Activated naive CD8-positive, alpha-beta T cell treated with anti-CD3 and anti-CD28 coated beads, Interleukin-2, amount 10 ng/mL, durations not matched to agents 7 days and 5 days (primary cell): ENCODE measurements around the gene ADI1. TPM values are rescaled to one million over a fixed set of nuclear protein-coding genes. Genes with fewer than 3 reads are reported as not detected.
A peak's percentile ranks its signal among the peaks of the same experiment; 100 is the strongest.

ENCODE experiments used
- ATAC-seq: fragments of 150-1000 bp; cut with Tn5 transposase; one replicate; pipeline ENCODE4 v1.10.0; 2021; ENCODE audit warnings: low read depth, moderate library complexity
- POLR2A ChIA-PET: fragments of 350-600 bp; sonication (Branson Sonifier 250); formaldehyde crosslinking; loops from one replicate; lab custom pipeline; 2021; ENCODE audit warnings: antibody characterized with exemption; lab: Charles Lee
- DNase-seq: peaks from one replicate; pipeline ENCODE4 v3.0.0; 2021
- H3K27ac Mint-ChIP-seq: one replicate; pipeline ENCODE4 v1.8.0; 2022; ENCODE audit warnings: mild to moderate bottlenecking, mixed read lengths
- H3K27me3 Mint-ChIP-seq: one replicate; pipeline ENCODE4 v1.8.0; 2022; ENCODE audit warnings: mild to moderate bottlenecking, moderate library complexity, mixed read lengths
- H3K36me3 Mint-ChIP-seq: one replicate; pipeline ENCODE4 v1.8.0; 2021; ENCODE audit warnings: mild to moderate bottlenecking, mixed read lengths
- H3K4me1 Mint-ChIP-seq: one replicate; pipeline ENCODE4 v1.8.0; 2021; ENCODE audit warnings: mixed read lengths
- H3K4me3 Mint-ChIP-seq: one replicate; pipeline ENCODE4 v1.8.0; 2022; ENCODE audit warnings: mild to moderate bottlenecking, moderate library complexity, mixed read lengths
- H3K9me3 Mint-ChIP-seq: one replicate; pipeline ENCODE4 v1.8.0; 2021; ENCODE audit warnings: mixed read lengths
- total RNA-seq, 2 experiments: library from RNA; stranded (reverse); gene quantifications; one replicate each; pipeline ENCODE4 v1.2.3, GENCODE V29; 2021

ADI1 gene
- total RNA-seq, 2 experiments from 2014 or later = 16.6 to 19.5 TPM

DNA sequence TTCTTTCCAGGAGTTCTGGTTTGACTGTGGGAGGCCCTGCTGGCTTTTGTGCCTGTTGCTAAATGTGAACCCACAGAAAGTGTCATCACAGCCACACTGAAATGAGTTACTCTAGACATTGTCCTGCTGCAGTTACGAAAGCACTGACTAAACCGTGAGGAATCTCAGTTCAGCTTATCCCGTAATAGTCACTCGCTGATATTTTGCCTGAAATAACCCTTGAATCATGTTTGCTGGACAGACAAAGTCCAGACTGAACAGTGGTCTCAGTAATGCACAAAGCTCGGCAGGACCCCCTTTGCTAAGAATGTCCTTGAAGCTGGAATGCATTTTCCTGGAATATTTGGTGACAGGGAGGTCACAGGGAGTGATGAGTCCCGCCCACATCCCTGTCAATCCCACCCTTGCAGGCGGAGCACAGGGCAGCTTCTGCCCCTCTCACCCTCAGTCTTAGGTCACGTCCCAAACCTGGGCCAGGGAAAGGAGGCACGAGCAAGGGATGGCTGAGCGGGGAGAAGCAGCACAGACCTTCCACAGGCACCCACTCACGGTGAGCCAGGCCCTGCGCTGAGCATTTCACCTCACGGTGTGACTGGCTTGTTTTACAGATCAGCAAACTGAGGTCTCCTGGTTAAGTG is 53.4 kb downstream of the ADI1 start:
- no peak for DNase-seq
- Mint-ChIP-seq H3K4me1 (peaks cover 7% of the 10 kb centered on the region), H3K4me3 (no peak overlapping the region), H3K9me3 (no peaks in the 10 kb centered on the region), H3K27ac (no peak overlapping the region), H3K27me3 (no peaks in the 10 kb centered on the region), H3K36me3 (peaks cover 10% of the 10 kb centered on the region)
- no peak for ATAC-seq
- POLR2A ChIA-PET = no interaction called here

DNA sequence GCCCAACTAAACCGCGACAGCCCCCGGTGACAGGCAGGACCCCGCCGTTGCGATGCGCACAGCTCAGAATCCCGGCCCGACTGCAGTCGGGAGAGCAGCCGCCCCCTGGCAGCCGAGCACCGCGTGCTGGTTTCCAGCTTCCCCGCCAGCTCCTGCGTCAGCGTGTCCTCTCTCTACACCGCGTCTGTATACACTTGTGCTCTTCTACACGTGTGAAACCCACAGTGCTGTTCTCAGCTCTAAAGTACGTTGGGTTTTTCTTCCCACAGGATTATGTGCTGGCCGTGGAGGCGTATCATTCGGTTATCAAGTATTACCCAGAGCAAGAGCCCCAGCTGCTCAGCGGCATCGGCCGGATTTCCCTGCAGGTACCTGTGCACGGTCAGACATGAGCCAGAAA is 54.0 kb downstream of the ADI1 start:
- no peak overlapping the region for H3K4me3 Mint-ChIP-seq
- peaks cover 7% of the 10 kb centered on the region for H3K4me1 Mint-ChIP-seq
- no peak for ATAC-seq
- H3K9me3 Mint-ChIP-seq = no peaks in the 10 kb centered on the region
- no peak overlapping the region for H3K27ac Mint-ChIP-seq
- peaks cover 10% of the 10 kb centered on the region for H3K36me3 Mint-ChIP-seq
- POLR2A ChIA-PET = no interaction called here
- H3K27me3 Mint-ChIP-seq = no peaks in the 10 kb centered on the region
- no peak for DNase-seq

GRCh38 chr2:3464401-3465005 is 54.8 kb downstream of the ADI1 start:
- POLR2A ChIA-PET = no interaction called here
- no peaks in the 10 kb centered on the region for H3K9me3 Mint-ChIP-seq
- DNase-seq (no peak), ATAC-seq (no peak)
- no peaks in the 10 kb centered on the region for H3K27me3 Mint-ChIP-seq
- peaks cover 10% of the 10 kb centered on the region for H3K36me3 Mint-ChIP-seq
- H3K27ac Mint-ChIP-seq = no peak overlapping the region
- no peak overlapping the region for H3K4me3 Mint-ChIP-seq
- peaks cover 7% of the 10 kb centered on the region for H3K4me1 Mint-ChIP-seq

GRCh38 chr2:3463944-3464343 is 55.4 kb downstream of the ADI1 start:
- Mint-ChIP-seq H3K27ac (no peak overlapping the region), H3K36me3 (peaks cover 10% of the 10 kb centered on the region), H3K9me3 (no peaks in the 10 kb centered on the region), H3K4me1 (peaks cover 7% of the 10 kb centered on the region), H3K27me3 (no peaks in the 10 kb centered on the region), H3K4me3 (no peak overlapping the region)
- ATAC-seq (no peak), DNase-seq (no peak)
- POLR2A ChIA-PET = no interaction called here

DNA sequence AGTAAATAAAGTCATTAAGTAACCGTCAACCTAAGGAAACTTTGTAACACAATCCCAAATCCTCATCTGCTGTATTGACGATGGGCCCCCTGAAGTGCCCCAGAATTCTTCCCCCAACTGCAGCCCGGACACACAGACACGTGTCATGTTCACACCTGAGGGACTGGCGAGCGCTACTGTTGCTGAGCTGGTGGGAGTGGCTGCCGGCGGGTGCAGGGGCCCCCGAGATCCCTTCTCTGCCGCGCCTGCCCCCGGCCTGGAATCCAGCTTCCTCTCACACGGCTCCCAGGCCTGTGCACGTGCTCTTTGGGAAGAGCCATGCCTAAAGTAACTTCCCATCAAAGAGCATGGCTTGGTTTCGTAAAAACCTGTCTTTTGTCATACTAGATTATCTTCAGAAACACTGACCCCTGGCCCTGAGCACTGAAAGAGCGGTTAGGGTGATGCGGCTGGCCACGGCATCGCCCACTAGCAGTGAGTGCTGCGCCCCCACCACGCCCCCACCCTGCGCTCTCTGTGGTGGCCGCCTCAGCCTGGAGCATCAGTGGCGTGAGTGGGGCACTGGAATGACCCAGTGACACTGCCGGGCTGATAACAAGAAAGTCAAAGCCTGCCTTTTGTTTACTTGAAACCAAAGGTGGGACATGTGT is 56.0 kb downstream of the ADI1 start:
- H3K9me3 Mint-ChIP-seq = no peaks in the 10 kb centered on the region
- POLR2A ChIA-PET = no interaction called here
- peaks cover 9% of the 10 kb centered on the region for H3K36me3 Mint-ChIP-seq
- DNase-seq = no peak
- no peak overlapping the region for H3K4me3 Mint-ChIP-seq
- H3K27me3 Mint-ChIP-seq = no peaks in the 10 kb centered on the region
- no peak for ATAC-seq
- H3K4me1 Mint-ChIP-seq = peaks cover 7% of the 10 kb centered on the region
- no peak overlapping the region for H3K27ac Mint-ChIP-seq

GRCh38 chr2:3462493-3463104 is 56.7 kb downstream of the ADI1 start:
- Mint-ChIP-seq H3K27me3 (no peaks in the 10 kb centered on the region), H3K36me3 (peaks cover 7% of the 10 kb centered on the region), H3K4me3 (no peak overlapping the region), H3K27ac (no peak overlapping the region), H3K4me1 (peaks cover 7% of the 10 kb centered on the region), H3K9me3 (no peaks in the 10 kb centered on the region)
- DNase-seq (no peak), ATAC-seq (no peak)
- POLR2A ChIA-PET = no interaction called here

- POLR2A ChIA-PET = no interaction called here
- Mint-ChIP-seq H3K27ac (peak overlapping the region; percentile 78), H3K27me3 (no peaks in the 10 kb centered on the region), H3K36me3 (peaks cover 8% of the 10 kb centered on the region), H3K4me3 (no peak overlapping the region), H3K9me3 (no peaks in the 10 kb centered on the region), H3K4me1 (peaks cover 7% of the 10 kb centered on the region)
- DNase-seq = no peak
- peak; percentile 56 for ATAC-seq
Observed at GRCh38 chr2:3461801-3462492, 57.4 kb downstream of the ADI1 start.

GRCh38 chr2:3460831-3461800 is 58.2 kb downstream of the ADI1 start:
- peaks cover 11% of the 10 kb centered on the region for H3K36me3 Mint-ChIP-seq
- ATAC-seq (no peak), DNase-seq (no peak)
- H3K4me1 Mint-ChIP-seq = peaks cover 7% of the 10 kb centered on the region
- POLR2A ChIA-PET = no interaction called here
- H3K27me3 Mint-ChIP-seq = no peaks in the 10 kb centered on the region
- no peaks in the 10 kb centered on the region for H3K9me3 Mint-ChIP-seq
- H3K4me3 Mint-ChIP-seq = no peak overlapping the region
- H3K27ac Mint-ChIP-seq = peak overlapping the region; percentile 9

DNA sequence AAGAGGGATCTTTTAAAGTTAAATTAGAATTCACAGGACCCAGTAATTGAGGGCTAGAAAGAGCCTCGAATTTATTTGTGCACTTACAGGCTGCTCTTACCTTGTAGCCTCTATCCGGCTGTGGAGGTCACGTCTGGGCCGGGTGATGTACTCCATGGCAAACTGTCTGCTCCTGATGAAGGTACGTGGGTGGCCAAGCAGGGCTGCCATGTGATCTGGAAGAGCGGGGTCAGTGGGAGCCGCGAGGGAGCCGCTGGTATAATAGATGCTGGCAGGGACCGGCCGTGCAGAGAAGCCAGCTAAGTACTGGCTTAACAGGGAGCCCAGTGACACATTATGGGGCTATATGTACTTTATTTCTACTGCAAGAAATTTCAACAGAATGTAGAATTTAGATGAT is 59.2 kb downstream of the ADI1 start:
- H3K4me3 Mint-ChIP-seq = no peak overlapping the region
- peaks cover 7% of the 10 kb centered on the region for H3K4me1 Mint-ChIP-seq
- POLR2A ChIA-PET = no interaction called here
- ATAC-seq (no peak), DNase-seq (no peak)
- H3K27ac Mint-ChIP-seq = no peak overlapping the region
- H3K27me3 Mint-ChIP-seq = no peaks in the 10 kb centered on the region
- H3K9me3 Mint-ChIP-seq = no peaks in the 10 kb centered on the region
- H3K36me3 Mint-ChIP-seq = peaks cover 14% of the 10 kb centered on the region

DNA sequence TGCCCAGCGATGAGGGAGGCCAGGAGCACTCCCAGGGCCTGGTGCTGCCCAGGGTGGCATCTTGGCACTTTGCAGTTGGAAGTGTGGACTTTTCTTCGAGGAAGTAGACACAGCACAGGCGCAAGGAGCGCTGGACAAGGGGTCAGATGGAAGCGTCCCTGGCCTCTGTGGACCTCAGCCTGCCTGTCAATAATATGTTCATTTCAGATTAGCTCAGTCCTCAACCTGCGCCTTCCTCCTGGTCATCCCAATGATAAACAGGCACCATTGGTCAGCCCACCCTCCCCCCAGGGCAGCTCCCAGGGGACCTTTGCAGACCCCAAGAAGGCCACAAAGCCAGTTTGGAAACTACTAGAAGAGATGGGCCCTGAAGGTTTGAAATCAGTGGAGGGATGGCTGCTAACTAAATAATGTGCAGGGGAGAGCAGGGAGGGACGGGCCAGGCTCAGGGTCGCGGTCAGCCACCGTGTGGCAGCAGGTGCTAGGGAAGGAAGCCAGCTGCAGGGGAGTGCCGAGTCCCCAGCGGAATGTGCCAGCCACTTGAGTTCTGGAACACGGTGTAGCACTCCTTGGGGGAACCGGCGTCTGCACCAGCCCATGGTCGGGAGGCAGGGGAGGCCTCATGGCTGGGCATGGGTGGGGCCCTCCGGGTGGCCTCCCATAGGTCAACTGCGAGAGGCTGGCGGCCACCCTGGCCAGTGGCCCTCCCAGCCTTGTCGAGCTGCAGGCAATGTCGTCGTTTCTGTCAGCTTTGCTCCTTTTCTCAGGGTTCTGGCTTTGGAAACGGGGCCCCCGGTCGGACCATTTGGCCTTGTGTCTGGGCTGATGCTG is 59.9 kb downstream of the ADI1 start:
- ATAC-seq = no peak
- DNase-seq = no peak
- no peak overlapping the region for H3K27ac Mint-ChIP-seq
- H3K9me3 Mint-ChIP-seq = no peaks in the 10 kb centered on the region
- H3K4me3 Mint-ChIP-seq = no peak overlapping the region
- POLR2A ChIA-PET = no interaction called here
- peaks cover 14% of the 10 kb centered on the region for H3K36me3 Mint-ChIP-seq
- H3K4me1 Mint-ChIP-seq = peaks cover 7% of the 10 kb centered on the region
- H3K27me3 Mint-ChIP-seq = no peaks in the 10 kb centered on the region

- H3K4me1 Mint-ChIP-seq = peaks cover 7% of the 10 kb centered on the region
- no peak overlapping the region for H3K4me3 Mint-ChIP-seq
- DNase-seq (no peak), ATAC-seq (no peak)
- peak overlapping the region; percentile 28 for H3K27ac Mint-ChIP-seq
- H3K9me3 Mint-ChIP-seq = no peaks in the 10 kb centered on the region
- H3K36me3 Mint-ChIP-seq = peaks cover 11% of the 10 kb centered on the region
- POLR2A ChIA-PET = no interaction called here
- H3K27me3 Mint-ChIP-seq = no peaks in the 10 kb centered on the region
Observed at GRCh38 chr2:3458396-3459184, 60.7 kb downstream of the ADI1 start.
